GM21619 (cell line): Measurements from ENCODE around the gene ADCY10.
"Not testable (repeated sequence)": the region's sequence is repeated elsewhere in the genome, so short reads cannot be mapped to it uniquely, and the experiment has no call there.

Experiments used
- ATAC-seq: cut with Tn5 transposase; IDR thresholded peaks from one replicate; pipeline ENCODE4 v1.9.1; 2021; ENCODE audit not compliant: unreplicated experiment

Gene ADCY10

GRCh38 chr1:167926486-167926997, 12.6 kb upstream of the ADCY10 start:
- ATAC-seq = no peak

GRCh38 chr1:167924543-167925231, 10.8 kb upstream of the ADCY10 start:
- ATAC-seq = no peak

GRCh38 chr1:167924102-167924501, 10.2 kb upstream of the ADCY10 start:
- no peak for ATAC-seq

GRCh38 chr1:167923324-167924056, 9.6 kb upstream of the ADCY10 start:
- no peak for ATAC-seq

- ATAC-seq = no peak
Measured at GRCh38 chr1:167922611-167923074, 8.7 kb upstream of the ADCY10 start.

- ATAC-seq = no peak
Measured at GRCh38 chr1:167922023-167922422, 8.1 kb upstream of the ADCY10 start.

- no peak for ATAC-seq
Measured at GRCh38 chr1:167916766-167917511, 3.0 kb upstream of the ADCY10 start.

GRCh38 chr1:167915569-167915968, 1.6 kb upstream of the ADCY10 start:
- no peak for ATAC-seq

- no peak for ATAC-seq
Measured at GRCh38 chr1:167912294-167912693, 1.6 kb downstream of the ADCY10 start.

- no peak for ATAC-seq
Measured at GRCh38 chr1:167911413-167911812, 2.5 kb downstream of the ADCY10 start.

- ATAC-seq = no peak
Measured at GRCh38 chr1:167910530-167910929, 3.4 kb downstream of the ADCY10 start.

GRCh38 chr1:167909691-167910180, 4.2 kb downstream of the ADCY10 start:
- ATAC-seq = no peak

- no peak for ATAC-seq
Measured at GRCh38 chr1:167905671-167906070, 8.3 kb downstream of the ADCY10 start.

- ATAC-seq = no peak
Measured at GRCh38 chr1:167905182-167905581, 8.8 kb downstream of the ADCY10 start.

- ATAC-seq = no peak
Measured at GRCh38 chr1:167904652-167905130, 9.2 kb downstream of the ADCY10 start.

GRCh38 chr1:167900907-167901306, 13.0 kb downstream of the ADCY10 start:
- no peak for ATAC-seq

GRCh38 chr1:167899253-167899681, 14.7 kb downstream of the ADCY10 start:
- ATAC-seq = peak; percentile 91

- no peak for ATAC-seq
Measured at GRCh38 chr1:167898578-167899222, 15.2 kb downstream of the ADCY10 start.

- ATAC-seq = no peak
Measured at GRCh38 chr1:167893798-167894197, 20.1 kb downstream of the ADCY10 start.

- ATAC-seq = no peak
Measured at GRCh38 chr1:167890400-167890799, 23.5 kb downstream of the ADCY10 start.

GRCh38 chr1:167887187-167887586, 26.7 kb downstream of the ADCY10 start:
- ATAC-seq = not testable (repeated sequence)
